ENCODE measurements around the gene INVS.

GRCh38 chr9:100125236-100125635, 26.2 kb downstream of the INVS start:
- TF ChIP-seq, protein P1, sequence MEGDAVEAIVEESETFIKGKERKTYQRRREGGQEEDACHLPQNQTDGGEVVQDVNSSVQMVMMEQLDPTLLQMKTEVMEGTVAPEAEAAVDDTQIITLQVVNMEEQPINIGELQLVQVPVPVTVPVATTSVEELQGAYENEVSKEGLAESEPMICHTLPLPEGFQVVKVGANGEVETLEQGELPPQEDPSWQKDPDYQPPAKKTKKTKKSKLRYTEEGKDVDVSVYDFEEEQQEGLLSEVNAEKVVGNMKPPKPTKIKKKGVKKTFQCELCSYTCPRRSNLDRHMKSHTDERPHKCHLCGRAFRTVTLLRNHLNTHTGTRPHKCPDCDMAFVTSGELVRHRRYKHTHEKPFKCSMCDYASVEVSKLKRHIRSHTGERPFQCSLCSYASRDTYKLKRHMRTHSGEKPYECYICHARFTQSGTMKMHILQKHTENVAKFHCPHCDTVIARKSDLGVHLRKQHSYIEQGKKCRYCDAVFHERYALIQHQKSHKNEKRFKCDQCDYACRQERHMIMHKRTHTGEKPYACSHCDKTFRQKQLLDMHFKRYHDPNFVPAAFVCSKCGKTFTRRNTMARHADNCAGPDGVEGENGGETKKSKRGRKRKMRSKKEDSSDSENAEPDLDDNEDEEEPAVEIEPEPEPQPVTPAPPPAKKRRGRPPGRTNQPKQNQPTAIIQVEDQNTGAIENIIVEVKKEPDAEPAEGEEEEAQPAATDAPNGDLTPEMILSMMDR (IDR thresholded peaks at IDR 0.05) = no peak
- TF ChIP-seq POLR2A (IDR thresholded peaks at IDR 0.05) = no peak

Measured in testis (tissue), 2 donors.